EH (cell line): ENCODE results near the gene LIG4.

ENCODE experiments used
- DNase-seq: peaks from one replicate; pipeline ENCODE4 v3.0.0-alpha.2; 2015; ENCODE audit warnings: low read depth

The LIG4 gene

GRCh38 chr13:108194435-108194936 is 20.9 kb downstream of the LIG4 start:
- no peak for DNase-seq

GRCh38 chr13:108193806-108194205 is 21.5 kb downstream of the LIG4 start:
- DNase-seq = no peak

- no peak for DNase-seq
Measured at GRCh38 chr13:108190897-108191296, 24.4 kb downstream of the LIG4 start.

GRCh38 chr13:108188260-108188659 is 27.1 kb downstream of the LIG4 start:
- no peak for DNase-seq

- no peak for DNase-seq
Measured at GRCh38 chr13:108185223-108185622, 30.1 kb downstream of the LIG4 start.

- DNase-seq = no peak
Measured at GRCh38 chr13:108182652-108183051, 32.7 kb downstream of the LIG4 start.

GRCh38 chr13:108178078-108178477 is 37.3 kb downstream of the LIG4 start:
- DNase-seq = no peak

- no peak for DNase-seq
Measured at GRCh38 chr13:108176685-108177274, 38.6 kb downstream of the LIG4 start.

GRCh38 chr13:108168929-108169328 is 46.4 kb downstream of the LIG4 start:
- DNase-seq = no peak

GRCh38 chr13:108166078-108166477 is 49.3 kb downstream of the LIG4 start:
- no peak for DNase-seq

- DNase-seq = no peak
Measured at GRCh38 chr13:108158746-108159145, 56.6 kb downstream of the LIG4 start.
